Activated CD8-positive, alpha-beta memory T cell treated with anti-CD3 and anti-CD28 coated beads, Interleukin-2, amount 50 U/mL, for 48 hours (primary cell): Measurements from ENCODE around the gene PIK3CG.

ENCODE experiments used
- DNase-seq: peaks from one replicate; pipeline ENCODE4 v3.0.0-alpha.2; 2020

The PIK3CG gene

GRCh38 chr7:106858618-106859532 lies 6.2 kb upstream of the PIK3CG start:
- DNase-seq, result no peak

DNA sequence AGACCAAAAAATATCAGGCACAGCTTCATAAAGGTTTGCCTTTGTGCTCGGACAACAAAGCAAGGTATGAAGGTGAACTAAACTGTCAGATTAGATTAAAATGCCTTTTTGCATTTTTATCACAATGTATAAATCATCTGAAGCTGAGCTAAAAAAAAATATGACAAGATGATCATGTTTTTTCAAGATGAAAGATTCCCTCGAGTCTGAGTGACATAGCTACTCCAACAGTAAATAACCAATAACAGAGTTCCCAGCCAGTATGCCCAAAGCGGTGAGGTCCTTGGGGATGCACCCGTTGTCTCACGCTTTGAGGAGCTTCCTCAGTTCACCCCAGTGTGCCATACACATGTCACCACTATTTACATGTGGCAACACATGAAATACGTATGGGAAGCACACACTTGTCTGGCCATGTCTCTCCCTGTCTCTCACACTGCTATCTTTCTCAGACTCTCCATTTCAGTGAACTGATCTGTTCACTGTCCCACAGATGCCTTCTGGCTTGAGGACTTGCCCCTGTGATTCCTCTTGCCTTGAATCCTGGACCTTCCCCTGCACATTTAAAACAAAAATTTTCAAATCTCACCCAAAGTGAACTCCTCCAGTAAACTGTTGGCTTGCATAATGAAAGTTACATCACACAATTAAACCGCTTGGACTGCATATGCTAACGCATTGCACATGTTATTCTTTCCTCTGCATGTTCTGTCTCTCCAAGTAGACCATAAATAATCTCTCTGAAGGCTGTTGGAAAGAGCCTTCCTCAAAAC lies 2.6 kb upstream of the PIK3CG start:
- no peak for DNase-seq

DNA sequence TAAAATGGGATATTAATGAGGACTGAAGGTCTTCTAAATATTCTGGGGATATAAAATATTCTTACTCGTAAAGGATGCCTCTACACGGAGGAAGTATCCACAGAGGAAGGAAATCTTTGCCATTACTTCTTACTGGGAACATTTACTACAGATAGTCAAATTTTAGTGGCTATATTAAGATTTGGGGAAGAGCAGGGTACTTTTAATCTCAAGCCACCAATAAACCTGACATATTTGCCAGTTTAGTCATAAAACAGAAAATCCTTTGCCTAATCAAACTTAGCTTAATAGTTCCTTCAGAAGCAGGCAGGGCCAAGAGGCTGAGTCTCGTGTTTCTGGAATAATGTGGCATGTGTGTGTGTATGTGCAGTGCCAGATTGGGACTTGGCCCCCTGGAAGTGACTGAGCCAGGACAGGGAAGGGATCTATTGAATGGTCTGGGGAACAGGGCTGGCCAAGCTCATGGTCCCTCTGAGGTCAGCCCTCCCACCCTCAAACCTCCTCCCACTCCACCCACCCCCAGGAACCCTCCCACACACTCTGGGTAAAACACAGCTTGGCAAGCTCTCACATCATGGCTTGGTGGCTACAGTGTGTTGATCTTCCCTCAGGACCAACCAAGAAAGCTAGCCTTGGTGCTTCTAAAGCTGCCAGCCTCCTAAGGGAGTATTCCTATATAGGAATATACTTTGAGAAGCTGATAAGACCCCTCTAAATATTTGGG lies 1.6 kb upstream of the PIK3CG start:
- no peak for DNase-seq

- no peak for DNase-seq
Measured at GRCh38 chr7:106864298-106865081, 592 bp upstream of the PIK3CG start.

DNA sequence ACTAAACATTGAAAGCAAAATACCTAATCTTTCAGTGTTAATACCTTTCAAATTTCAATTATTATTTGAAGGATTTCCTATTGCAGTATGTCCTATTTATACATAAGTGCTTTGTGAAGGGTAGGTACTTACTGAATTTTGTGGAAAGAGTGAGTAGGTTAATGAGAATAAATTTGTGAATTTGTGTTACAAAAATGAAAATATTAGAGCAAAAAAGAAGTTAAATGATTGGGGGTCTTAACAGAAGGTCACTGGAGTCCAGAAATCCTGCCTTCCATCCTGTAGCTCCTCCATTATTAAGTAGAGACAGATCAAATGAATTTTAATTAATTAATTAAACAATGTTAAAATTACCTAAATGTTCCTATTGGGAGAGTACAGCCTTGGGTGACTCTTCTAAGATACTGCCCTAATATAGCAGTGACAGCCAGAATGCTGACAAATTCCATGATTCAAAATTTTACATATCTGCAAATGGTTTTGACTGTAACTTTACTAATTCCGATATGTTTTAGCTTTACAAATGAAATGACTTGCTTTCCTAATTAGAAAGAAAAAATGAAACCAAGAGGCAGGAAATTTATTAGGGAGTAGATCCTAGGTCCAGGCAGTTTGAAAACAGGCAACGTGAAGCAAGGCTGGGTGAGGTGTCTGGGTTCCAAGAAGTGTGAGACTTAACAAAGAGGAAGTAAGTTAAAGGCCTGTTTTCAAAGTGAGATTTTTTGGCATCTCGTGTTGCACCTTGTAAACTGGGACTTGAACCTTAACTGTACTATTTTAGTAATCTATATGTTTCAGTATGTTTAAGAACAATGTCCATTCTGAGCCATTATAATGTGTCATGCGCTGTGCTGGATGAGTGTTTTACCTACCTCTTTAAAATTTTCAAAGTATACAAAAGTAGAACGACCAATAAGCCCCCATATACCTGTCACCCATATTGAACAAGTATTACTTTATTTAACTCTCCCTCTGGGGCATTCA lies 1.5 kb downstream of the PIK3CG start:
- no peak for DNase-seq

- no peak for DNase-seq
Measured at GRCh38 chr7:106867641-106868351, 2.7 kb downstream of the PIK3CG start.

DNA sequence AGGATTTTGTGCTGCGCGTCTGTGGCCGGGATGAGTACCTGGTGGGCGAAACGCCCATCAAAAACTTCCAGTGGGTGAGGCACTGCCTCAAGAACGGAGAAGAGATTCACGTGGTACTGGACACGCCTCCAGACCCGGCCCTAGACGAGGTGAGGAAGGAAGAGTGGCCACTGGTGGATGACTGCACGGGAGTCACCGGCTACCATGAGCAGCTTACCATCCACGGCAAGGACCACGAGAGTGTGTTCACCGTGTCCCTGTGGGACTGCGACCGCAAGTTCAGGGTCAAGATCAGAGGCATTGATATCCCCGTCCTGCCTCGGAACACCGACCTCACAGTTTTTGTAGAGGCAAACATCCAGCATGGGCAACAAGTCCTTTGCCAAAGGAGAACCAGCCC lies 3.3 kb downstream of the PIK3CG start:
- DNase-seq, result no peak

GRCh38 chr7:106869954-106870353 lies 4.9 kb downstream of the PIK3CG start:
- DNase-seq, result no peak

DNA sequence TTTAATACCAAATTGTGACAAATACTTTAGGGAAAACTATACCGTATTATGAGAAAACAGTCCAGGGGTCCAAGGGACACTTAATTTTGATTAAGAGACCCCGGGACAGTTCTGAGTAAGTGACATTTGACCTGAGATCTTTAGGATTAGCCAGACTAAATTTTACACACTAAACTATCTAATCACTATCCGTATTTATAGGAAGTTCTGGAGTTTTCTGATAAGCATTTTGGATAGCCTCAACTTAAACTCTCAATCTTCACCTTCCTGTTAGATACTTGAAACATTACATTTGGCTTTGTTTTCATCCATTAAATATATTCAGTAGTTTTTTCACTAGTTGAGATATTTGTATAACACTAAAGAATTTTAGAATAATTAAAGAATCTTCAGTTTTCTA lies 5.4 kb downstream of the PIK3CG start:
- no peak for DNase-seq

DNA sequence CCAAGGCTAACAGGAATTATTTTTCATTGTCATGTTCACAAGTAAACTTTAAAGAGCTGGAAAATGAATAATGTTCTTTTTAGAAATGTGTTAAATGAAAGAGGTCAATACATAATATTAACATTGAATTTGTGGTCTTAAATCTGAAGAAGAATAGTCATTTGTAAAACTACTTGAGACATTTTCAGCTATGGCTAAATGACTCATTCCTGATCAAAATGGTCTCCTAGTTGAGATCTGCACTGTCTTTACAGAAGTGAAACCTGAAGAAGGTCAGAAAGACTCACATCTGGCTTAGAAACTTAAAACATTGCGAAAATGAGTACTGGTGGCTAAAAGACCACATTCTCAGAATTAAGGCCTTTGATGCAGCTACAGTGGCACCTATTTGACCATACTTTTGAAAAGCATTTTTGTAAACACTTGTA lies 5.9 kb downstream of the PIK3CG start:
- no peak for DNase-seq

- no peak for DNase-seq
Measured at GRCh38 chr7:106871793-106872571, 6.9 kb downstream of the PIK3CG start.

DNA sequence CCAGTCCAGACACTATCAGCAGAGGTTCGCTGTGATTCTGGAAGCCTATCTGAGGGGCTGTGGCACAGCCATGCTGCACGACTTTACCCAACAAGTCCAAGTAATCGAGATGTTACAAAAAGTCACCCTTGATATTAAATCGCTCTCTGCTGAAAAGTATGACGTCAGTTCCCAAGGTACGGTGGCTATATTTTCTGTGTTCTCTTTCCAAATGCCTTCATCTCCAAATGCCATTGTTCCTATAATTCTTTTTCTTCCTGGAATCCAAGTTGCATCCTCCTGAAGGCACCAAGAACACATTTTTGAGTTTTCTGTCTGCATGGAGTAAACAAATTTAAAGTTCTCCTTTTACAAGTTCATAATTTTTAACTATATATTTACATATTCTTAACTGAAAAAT lies 7.7 kb downstream of the PIK3CG start:
- no peak for DNase-seq

DNA sequence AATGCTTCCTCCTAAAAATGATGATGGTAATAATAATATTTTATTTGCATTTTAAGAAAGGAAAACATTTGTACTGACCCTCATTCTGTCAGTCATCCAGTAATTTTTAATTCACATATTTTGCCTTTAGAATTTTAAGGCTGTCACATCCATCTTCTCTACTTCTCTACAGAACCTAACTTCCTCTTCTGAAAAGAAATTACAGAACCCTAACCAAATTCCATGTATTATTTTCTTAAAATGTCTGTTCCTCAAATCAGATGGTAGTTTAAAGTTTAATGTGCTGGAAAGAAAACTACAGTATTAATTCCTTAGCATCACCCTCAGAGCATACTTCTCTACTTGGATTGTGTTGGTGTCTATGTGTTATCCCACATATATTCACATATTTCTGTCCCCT lies 9.0 kb downstream of the PIK3CG start:
- no peak for DNase-seq

DNA sequence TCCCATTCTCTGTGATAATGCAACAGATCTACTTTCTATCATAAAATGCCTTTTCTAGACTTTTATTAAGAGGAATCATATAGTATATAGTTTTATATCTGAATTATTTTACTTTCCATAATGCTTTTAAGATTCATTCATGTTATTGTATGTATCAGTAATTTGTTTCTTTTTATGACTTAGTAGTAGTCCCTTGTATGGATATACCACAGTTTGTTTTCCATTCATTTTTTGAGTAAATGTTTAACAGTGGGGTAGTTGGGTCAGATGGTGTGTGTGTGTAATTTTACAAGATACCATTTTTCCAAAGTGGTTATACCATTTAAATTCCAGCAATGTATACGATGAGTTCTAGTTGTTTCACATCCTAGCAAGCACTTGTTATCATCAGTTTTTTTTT lies 10.4 kb downstream of the PIK3CG start:
- DNase-seq, result no peak

- DNase-seq, result no peak
Measured at GRCh38 chr7:106878748-106879439, 13.8 kb downstream of the PIK3CG start.

GRCh38 chr7:106881984-106882383 lies 16.9 kb downstream of the PIK3CG start:
- no peak for DNase-seq

DNA sequence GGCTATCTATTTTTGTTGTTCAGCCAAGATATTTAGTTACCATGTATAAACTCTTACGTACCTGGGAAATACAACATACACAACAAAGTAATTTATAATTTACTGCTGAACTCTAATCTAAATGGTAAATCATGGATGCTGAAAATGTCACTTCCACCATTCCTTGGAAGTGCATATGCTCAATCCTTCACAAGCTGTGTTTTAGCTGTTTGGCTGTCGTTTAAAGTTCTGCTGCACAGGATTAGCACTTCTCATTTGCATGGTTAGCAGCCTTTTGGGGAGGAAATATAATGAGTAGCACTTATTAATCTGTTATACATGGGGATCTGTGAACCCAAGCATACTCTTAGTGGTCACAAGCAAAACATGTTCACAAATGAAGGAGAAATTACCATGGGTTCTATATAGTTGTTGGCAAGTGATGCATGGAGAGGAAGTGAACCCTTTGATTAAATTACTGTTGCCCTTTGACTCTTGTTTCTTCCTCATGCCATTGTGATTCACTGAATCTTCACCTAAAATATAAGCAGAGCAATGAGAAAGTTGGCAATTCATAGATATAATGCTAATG lies 18.5 kb downstream of the PIK3CG start:
- no peak for DNase-seq

DNA sequence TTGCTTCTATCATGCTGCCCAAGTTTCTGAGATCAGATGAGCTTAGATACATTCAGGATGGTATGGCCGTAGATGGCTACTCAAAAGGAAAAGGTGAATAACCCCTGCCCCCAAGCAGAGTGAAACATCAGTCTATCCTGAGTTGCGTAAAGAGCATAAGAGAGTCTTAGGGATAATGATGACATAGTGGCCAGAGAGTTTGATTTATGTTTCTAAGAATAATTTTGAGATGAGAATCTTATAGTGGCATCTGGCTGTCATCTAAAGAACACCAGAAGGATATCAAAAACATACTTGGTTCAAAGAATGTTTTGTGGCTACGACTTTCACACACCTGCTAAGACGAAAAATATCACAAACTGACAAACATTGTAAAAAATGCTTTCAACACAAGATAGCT lies 20.6 kb downstream of the PIK3CG start:
- no peak for DNase-seq

DNA sequence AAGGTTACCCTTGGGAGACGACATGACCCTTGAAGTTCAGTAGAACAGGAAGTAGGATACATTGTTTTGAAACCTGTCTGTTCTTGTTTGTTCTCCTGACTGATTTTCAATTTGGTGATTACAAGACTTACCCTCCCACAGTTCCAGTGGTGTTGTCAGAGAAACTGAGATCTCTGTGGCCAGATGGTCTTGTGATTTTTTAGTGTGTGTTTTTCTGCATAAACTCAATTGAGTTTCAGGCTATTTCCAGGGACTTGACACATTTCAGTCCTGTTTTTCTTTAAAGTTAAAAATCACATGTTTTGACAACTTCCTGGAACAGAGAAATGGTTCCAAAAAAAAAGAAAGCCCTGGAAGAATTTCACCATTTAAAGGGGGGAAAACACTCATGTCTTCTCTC lies 22.3 kb downstream of the PIK3CG start:
- no peak for DNase-seq
